Measurements from ENCODE around the gene TMEM217.

DNA sequence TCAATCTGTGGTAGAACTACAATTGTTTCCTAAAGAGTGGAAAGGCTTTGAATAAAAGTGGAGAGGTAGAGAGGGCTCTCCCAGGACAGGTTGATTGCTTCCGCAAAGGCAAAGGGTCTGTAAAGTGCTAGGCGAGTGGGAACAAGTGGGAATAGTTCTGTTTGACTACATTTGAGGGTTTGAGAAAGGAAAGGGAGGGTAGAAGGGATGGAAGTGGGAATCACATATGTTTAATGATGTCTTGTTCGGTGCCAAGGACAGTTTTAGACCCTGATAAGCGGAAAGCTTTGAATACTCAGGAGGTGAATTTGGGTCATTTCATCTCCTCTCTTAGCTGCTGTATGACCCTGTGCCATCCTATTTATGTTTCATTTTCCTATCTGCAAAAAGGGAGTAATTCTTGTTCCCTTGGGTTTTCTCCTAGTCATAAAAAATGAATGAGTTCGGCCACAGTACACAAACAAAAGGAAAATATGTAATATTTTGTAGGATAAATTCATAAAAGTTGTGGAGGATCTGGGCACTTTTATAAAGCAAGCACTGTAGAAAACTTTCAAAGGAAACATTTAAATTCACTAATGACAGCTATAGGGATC lies 89.7 kb downstream of the TMEM217 start:
- TF ChIP-seq, protein P1, sequence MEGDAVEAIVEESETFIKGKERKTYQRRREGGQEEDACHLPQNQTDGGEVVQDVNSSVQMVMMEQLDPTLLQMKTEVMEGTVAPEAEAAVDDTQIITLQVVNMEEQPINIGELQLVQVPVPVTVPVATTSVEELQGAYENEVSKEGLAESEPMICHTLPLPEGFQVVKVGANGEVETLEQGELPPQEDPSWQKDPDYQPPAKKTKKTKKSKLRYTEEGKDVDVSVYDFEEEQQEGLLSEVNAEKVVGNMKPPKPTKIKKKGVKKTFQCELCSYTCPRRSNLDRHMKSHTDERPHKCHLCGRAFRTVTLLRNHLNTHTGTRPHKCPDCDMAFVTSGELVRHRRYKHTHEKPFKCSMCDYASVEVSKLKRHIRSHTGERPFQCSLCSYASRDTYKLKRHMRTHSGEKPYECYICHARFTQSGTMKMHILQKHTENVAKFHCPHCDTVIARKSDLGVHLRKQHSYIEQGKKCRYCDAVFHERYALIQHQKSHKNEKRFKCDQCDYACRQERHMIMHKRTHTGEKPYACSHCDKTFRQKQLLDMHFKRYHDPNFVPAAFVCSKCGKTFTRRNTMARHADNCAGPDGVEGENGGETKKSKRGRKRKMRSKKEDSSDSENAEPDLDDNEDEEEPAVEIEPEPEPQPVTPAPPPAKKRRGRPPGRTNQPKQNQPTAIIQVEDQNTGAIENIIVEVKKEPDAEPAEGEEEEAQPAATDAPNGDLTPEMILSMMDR (conservative IDR thresholded peaks at IDR 0.05) = no peak
- no peak for TF ChIP-seq ZFX (IDR thresholded peaks at IDR 0.05)
